M059J (cell line): ENCODE results near the gene SLC17A1. TPM values are rescaled to one million over a fixed set of nuclear protein-coding genes. Genes with fewer than 3 reads are reported as not detected.
"Not testable (repeated sequence)": the region's sequence is repeated elsewhere in the genome, so short reads cannot be mapped to it uniquely, and the experiment has no call there.

ENCODE experiments used
- DNase-seq: peaks from one replicate; pipeline ENCODE4 v3.0.0-alpha.2; 2012; ENCODE audit warnings: low read depth
- total RNA-seq: library from RNA; depleted of rRNA; stranded (reverse); fragments of >200 nt; shearing (Covaris generic); gene quantifications from 2 replicates; pipeline ENCODE4 v1.2.3, GENCODE V29; 2014; rRNA removed

Gene SLC17A1
- total RNA-seq, 1 experiment from 2014 or later = not detected

DNA sequence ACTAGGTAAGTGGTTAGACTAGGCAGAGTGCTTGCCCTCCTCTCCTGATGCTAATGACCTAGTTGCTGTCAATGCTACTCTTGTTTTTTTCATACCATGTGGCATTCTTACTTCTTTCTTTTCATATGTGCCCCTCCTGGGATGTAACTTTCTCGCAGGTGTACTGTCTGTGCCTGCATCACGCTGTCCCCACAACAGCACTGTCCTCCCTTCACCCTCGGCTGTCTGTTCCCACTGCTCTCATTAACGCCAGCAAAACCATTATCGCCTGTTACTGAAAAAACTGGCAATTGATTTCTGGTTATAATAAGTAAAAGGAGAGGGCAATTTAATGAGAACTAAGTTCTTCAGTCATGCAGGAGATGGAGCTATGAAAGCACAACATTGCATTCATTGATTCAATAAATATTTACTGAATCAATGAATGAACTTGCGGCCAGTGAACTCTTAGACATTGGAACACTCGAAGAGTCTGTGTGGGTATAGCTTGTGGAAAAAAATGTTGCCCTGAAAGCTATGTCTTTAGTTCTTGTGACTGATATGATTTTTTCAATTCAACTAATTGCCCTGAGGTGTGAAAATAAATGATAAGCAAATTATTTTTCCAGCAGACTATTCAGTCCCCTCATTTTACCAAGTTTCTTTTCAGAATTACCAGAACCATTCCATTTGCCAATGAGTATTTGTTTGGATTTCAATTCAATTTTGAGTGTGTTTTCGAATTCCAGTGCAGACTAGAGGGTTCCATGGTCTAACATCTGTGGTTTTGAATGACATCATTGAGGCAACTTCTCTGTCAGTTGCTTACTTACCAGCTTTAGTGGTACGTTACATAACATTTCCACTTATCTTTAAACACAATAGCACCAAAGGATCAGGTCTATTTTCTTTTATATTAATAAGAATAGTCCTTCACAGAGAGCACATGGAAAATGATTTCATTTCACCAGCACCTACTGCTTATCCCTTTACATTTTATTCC lies 75.2 kb downstream of the SLC17A1 start:
- no peak for DNase-seq

DNA sequence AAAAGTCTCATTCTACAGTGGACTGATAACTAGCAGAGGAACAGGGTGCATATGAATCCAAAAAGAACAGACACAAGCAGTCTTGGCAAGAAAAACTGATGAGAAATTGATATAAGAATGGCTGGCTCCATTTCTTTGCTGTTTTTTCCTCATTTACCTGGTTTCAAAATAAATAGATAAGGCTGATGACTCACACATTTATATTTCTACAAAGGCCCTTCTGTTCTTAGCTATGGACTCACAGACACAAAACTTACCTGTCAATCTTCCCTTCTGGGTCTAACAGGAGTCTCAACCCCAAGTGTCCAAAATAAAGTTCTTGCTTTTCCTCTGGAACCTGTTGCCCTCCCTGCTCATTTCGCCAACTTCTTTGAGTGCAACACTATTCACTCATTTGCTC lies 76.4 kb downstream of the SLC17A1 start:
- DNase-seq = no peak

DNA sequence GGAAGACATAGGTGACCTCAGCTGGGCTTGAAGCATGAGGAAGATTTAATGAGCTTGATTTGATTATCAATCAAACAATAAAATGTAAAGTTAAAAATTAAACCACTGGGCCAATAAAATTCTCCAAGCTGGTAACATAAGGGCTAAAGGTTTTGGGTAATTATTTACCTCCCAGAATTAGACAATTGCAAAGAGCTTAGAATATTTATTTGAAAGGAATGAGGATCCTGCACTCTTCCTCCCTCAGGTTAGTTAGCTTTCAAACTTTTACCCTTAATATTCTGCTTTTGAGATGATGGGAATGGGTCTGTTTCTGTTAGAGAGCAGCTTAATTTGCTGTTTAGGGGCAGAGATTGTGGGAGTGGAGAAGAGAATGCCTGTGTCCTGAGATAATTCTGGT lies 77.3 kb downstream of the SLC17A1 start, which contains the start of gene SLC17A4:
SLC17A4 (plus strand) TSS at position 208 of the 400 bp plus-strand sequence. CDS start 7,221 bp downstream, outside the sequence.
- DNase-seq = no peak

DNA sequence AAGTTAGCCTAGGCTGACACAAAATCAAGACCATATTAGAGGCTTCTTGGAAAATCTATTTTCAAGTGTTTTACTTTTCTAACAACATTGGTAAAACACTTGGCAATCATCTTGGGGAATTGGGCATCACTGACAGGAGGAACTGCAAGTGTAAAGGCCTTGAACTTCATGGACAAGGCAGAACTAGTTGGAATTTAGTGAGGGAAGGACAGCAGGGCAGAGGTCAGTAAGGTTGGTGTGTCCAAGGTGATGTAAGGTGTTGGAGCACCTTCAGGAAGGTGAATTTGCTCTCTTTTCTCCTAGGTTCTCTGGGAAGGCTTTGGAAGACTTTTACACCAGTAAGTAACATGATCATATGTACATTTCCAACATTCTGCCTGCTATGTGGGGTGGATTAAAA lies 78.8 kb downstream of the SLC17A1 start:
- DNase-seq = no peak

DNA sequence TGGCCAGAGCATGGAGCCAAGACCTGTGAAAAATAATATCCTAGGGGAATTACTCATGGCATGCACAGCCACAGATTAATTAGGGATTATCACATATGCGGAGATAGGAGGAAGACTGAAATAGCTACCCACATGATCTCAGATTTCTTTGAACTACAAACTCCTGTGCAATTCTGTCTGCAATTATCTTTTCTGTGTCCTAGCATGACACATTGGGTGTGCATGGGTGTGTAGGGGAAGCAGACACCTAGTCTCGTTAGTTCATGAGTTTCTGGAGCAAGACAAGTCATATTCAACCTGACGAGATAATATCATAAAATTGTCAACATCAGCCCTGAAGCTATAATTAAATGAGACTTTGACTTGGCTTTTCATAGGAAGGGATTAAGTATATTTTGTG lies 80.9 kb downstream of the SLC17A1 start:
- no peak for DNase-seq

DNA sequence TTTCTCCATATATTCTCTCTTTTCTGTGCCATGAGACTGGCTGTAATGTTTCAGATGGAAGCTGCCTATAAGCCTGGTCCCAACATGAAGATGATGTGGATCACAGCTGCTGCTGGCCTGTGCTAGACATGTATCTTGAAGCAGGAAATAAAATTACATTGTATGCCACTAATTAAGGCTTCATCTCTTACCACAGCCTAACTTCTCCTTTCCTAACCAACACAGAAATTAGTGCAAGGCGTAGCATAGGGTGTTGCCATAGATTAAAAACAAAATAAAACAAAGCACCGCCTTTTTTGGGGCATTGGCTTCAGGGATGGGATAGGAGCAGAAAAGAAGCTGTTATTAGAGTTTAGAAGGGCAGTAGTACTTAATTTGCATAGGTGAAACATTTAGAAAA lies 82.0 kb downstream of the SLC17A1 start:
- no peak for DNase-seq

DNA sequence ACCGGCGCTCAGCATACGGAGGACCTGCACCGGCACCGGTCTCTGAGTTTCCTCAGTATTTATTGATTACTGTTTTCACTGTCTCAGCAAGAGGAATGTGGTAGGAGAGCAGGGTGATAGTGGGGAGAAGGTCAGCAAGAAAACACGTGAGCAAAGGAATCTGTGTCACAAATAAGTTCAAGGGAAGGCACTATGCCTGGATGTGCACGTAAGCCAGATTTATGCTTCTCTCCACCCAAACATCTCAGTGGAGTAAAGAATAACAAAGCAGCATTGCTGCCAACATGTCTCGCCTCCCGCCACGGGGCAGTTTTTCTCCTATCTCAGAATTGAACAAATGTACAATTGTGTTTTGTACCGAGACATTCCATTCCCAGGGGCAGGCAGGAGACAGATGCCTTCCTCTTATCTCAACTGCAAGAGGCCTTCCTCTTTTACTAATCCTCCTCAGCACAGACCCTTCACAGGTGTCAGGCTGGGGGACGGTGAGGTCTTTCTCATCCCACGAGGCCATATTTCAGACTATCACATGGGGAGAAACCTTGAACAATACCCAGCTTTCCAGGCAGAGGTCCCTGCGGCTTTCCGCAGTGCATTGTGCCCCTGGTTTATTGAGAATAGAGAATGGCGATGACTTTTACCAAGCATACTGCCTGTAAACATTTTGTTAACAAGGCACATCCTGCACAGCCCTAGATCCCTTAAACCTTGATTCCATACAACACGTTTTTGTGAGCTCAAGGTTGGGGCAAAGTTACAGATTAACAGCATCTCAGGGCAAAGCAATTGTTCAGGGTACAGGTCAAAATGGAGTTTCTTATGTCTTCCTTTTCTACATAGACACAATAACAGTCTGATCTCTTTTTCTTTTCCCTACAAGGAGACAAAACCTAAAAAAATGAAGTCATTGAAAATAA lies 83.0 kb downstream of the SLC17A1 start:
- not testable (repeated sequence) for DNase-seq

DNA sequence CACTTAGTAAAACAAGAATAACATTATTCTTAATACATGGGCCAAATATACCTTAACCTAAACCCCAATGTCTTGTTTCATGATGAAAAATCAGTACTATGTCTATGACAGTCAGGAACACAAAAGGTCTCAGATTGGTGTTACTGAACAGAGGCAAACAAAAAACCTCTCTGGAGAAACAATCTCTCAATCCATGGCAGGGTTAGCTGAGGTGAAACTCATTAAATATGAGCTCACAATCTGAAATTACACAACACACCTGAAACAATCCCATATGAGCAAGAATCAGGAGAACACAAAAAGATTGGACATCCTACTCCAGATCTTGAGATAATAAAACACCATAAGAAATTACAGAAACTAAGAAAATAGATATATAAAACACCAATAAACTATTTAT lies 83.8 kb downstream of the SLC17A1 start:
- DNase-seq = no peak

DNA sequence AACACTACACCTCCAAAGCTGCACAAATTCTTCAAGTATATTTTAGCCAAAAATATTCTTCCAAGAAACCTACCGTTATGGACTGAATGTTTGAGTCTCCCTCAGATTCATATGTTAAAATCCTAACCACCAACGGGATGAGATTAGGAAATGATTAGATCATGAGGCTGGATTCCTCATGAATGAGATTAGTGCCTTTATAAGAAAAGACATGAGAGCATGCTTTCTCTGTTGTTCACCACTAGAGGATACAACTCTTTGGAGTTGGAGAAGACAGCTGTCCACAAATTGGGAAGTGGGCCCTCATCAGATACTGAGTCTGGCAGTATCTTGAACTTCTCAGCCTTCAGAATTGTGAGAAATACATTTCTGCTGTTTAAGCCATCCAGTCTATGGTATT lies 84.4 kb downstream of the SLC17A1 start:
- DNase-seq = no peak

DNA sequence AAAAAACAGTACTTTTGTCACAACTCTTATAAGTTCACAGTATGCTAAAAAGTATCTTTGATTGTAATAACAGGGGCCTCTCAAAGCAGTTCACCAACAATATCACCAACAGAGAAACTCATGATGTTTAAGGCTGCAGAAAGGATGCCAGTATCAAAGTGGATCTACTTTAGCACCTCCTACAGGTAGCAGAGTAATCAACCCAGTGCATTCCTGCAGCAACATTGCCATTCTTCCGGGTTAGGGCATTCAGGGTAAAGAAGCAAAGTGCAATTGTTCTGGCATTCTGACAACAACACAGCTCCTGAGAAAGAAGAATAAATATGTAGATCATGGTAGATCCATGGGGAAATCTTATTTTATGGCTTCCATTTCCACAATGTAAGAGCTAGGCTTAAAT lies 84.9 kb downstream of the SLC17A1 start:
- DNase-seq = no peak

DNA sequence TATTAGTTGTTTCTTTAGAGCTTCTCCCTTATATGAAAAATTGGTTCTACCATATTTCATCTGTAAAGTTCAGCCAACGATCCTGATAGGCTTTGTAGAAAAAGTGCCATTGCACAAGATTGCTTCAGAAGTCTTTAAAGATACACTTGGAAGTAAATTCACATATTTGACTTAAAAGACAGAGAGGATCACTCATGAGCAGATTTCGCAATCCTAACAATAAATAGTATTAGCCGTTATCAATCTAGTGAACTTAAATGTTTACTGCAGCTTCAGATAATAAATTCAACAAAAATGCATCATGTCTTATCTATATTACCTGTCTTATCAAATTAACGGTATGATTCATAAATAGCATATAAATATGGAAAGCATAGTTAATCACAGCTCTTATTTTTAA lies 86.0 kb downstream of the SLC17A1 start:
- DNase-seq = no peak

DNA sequence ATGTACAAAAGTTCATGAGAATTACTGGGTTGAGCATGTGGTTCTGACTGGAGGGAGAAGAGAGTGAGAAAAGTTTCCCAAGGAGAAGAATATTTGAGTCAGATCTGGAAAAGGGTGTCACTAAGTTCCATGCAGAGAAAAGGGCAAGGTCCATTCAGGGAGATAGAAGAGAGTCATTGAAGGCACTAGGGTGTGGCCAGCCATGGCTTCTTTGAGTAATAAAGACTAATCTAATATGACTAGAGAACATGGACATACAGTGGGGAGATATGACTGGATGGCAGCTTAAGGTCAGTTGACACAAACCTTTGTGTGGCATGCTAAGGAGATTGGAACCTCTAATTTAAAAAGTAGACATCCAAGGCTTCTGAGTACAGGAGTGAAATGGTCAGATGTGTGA lies 88.0 kb downstream of the SLC17A1 start:
- no peak for DNase-seq

DNA sequence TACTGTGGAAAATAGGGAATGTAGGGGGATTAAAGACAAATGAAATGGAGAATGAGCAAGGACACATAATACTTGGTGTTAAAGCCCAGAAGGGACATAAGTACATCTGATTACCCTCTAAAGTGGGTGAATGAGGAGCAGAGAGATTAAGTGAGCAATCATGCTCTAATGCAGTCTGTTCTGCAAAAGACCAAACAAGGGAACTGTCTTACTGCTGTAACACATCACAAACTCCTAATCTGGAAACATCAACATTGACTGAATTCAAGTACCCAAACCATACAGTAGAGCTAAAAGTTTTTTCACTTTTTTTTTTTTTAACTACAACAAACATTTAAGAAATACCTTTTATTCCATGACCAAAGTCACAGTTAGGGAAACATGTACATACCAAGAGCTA lies 96.6 kb downstream of the SLC17A1 start:
- no peak for DNase-seq

Other genes starting within 250 kb of the SLC17A1 start
- gene SCGN, start 179.8 kb downstream of the SLC17A1 start, total RNA-seq = not detected in 2 replicates
- gene SLC17A4, start 77.3 kb downstream of the SLC17A1 start, total RNA-seq = not detected in 2 replicates
- gene SLC17A3, start 42.2 kb upstream of the SLC17A1 start, total RNA-seq = not detected in 2 replicates
- not detected in 2 replicates for gene SLC17A2, start 98.6 kb upstream of the SLC17A1 start, total RNA-seq
- 9.6 and 13.9 TPM in 2 replicates for gene TRIM38, start 130.8 kb upstream of the SLC17A1 start, total RNA-seq